H9 (cell line): ENCODE measurements around the gene RNF128. TPM values are rescaled to one million over a fixed set of nuclear protein-coding genes. Genes with fewer than 3 reads are reported as not detected.

ENCODE experiments used
- DNase-seq: peaks from one replicate; pipeline ENCODE4 v3.0.0-alpha.2; 2017
- H2AFZ ChIP-seq: one replicate; pipeline ENCODE4 v1.6.1; 2013; ENCODE audit warnings: mild to moderate bottlenecking, low read length, control low read depth, moderate library complexity
- H2AK5ac ChIP-seq: 2 replicates; pipeline ENCODE4 v1.6.1; 2013; ENCODE audit warnings: low read length, control low read depth, mixed read lengths; ENCODE audit not compliant: insufficient read length
- H2BK120ac ChIP-seq: one replicate; pipeline ENCODE4 v1.6.1; 2013; ENCODE audit warnings: low read depth, mild to moderate bottlenecking, low read length, control low read depth, inconsistent platforms; ENCODE audit not compliant: poor library complexity, severe bottlenecking
- H2BK12ac ChIP-seq: 2 replicates; pipeline ENCODE4 v1.6.1; 2013; ENCODE audit warnings: low read length, control low read depth, mixed read lengths, low read depth; ENCODE audit not compliant: insufficient read length
- H2BK15ac ChIP-seq: 2 replicates; pipeline ENCODE4 v1.6.1; 2013; ENCODE audit warnings: low read depth, low read length, control low read depth
- H2BK20ac ChIP-seq: one replicate; pipeline ENCODE4 v1.6.1; 2013; ENCODE audit warnings: low read depth, mild to moderate bottlenecking, low read length, control low read depth, inconsistent platforms; ENCODE audit not compliant: poor library complexity, severe bottlenecking
- H2BK5ac ChIP-seq: 2 replicates; pipeline ENCODE4 v1.6.1; 2013; ENCODE audit warnings: low read length, control low read depth, mixed read lengths; ENCODE audit not compliant: insufficient read length
- H3K14ac ChIP-seq: 2 replicates; pipeline ENCODE4 v1.6.1; 2013; ENCODE audit warnings: low read length, control low read depth; ENCODE audit not compliant: insufficient read depth
- H3K18ac ChIP-seq: 2 replicates; pipeline ENCODE4 v1.6.1; 2013; ENCODE audit warnings: low read depth, mild to moderate bottlenecking, mixed read lengths, low read length, control low read depth; ENCODE audit not compliant: insufficient read length
- H3K23ac ChIP-seq: 2 replicates; pipeline ENCODE4 v1.6.1; 2013; ENCODE audit warnings: low read length, control low read depth, mixed read lengths, low read depth; ENCODE audit not compliant: insufficient read length
- H3K23me2 ChIP-seq: 2 replicates; pipeline ENCODE4 v1.6.1; 2013; ENCODE audit warnings: low read depth, mild to moderate bottlenecking, mixed read lengths, low read length, control low read depth; ENCODE audit not compliant: insufficient read length, poor library complexity, severe bottlenecking
- H3K27ac ChIP-seq: 2 replicates; pipeline ENCODE4 v1.5.1; 2013; ENCODE audit warnings: low read length, control low read depth, mixed read lengths, low read depth; ENCODE audit not compliant: insufficient read length
- H3K27me3 ChIP-seq: 2 replicates; pipeline ENCODE4 v1.6.1; 2013; ENCODE audit warnings: low read length, control low read depth, inconsistent platforms; ENCODE audit not compliant: insufficient read depth
- H3K4ac ChIP-seq: 2 replicates; pipeline ENCODE4 v1.6.1; 2013; ENCODE audit warnings: low read depth, mild to moderate bottlenecking, control low read depth, inconsistent platforms, low read length, moderate library complexity
- H3K4me1 ChIP-seq: 2 replicates; pipeline ENCODE4 v1.6.1; 2013; ENCODE audit warnings: low read length, control low read depth, inconsistent platforms; ENCODE audit not compliant: insufficient read depth
- H3K4me2 ChIP-seq: 2 replicates; pipeline ENCODE4 v1.6.1; 2013; ENCODE audit warnings: low read length, control low read depth, mixed read lengths; ENCODE audit not compliant: insufficient read length, insufficient read depth
- H3K56ac ChIP-seq: 2 replicates; pipeline ENCODE4 v1.6.1; 2013; ENCODE audit warnings: low read depth, mild to moderate bottlenecking, mixed read lengths, low read length, control low read depth; ENCODE audit not compliant: insufficient read length
- H3K79me1 ChIP-seq: 2 replicates; pipeline ENCODE4 v1.6.1; 2013; ENCODE audit warnings: low read depth, mild to moderate bottlenecking, moderate library complexity, low read length, control low read depth, inconsistent platforms; ENCODE audit not compliant: insufficient read depth, poor library complexity, severe bottlenecking
- H3K79me2 ChIP-seq: 2 replicates; pipeline ENCODE4 v1.6.1; 2013; ENCODE audit warnings: low read length, control low read depth, inconsistent platforms; ENCODE audit not compliant: insufficient read depth
- H3K9ac ChIP-seq: 2 replicates; pipeline ENCODE4 v1.6.1; 2013; ENCODE audit warnings: low read length, control low read depth, mixed read lengths; ENCODE audit not compliant: insufficient read length; ENCODE audit errors: extremely low read depth
- H3K9me3 ChIP-seq: one replicate; pipeline ENCODE4 v1.6.1; 2013; ENCODE audit warnings: low read depth, low read length, inconsistent platforms; ENCODE audit not compliant: control insufficient read depth
- H3T11ph ChIP-seq: one replicate; pipeline ENCODE4 v1.6.1; 2013; ENCODE audit warnings: mild to moderate bottlenecking, low read length, control low read depth, inconsistent platforms
- H4K20me1 ChIP-seq: one replicate; pipeline ENCODE4 v1.6.1; 2013; ENCODE audit not compliant: control insufficient read depth, insufficient read length, insufficient read depth
- H4K5ac ChIP-seq: 2 replicates; pipeline ENCODE4 v1.6.1; 2013; ENCODE audit warnings: low read depth, mild to moderate bottlenecking, mixed read lengths, low read length, control low read depth; ENCODE audit not compliant: insufficient read length
- H4K8ac ChIP-seq: replicated peaks from 2 replicates; pipeline ENCODE4 v1.6.1; 2013; ENCODE audit warnings: low read length, control low read depth, mixed read lengths, low read depth; ENCODE audit not compliant: insufficient read length
- H4K91ac ChIP-seq: 2 replicates; pipeline ENCODE4 v1.6.1; 2013; ENCODE audit warnings: low read depth, mild to moderate bottlenecking, moderate library complexity, mixed read lengths, low read length, control low read depth; ENCODE audit not compliant: insufficient read length
- H3K27ac Mint-ChIP-seq, 3 experiments: 2 replicates in 2 of 3; 3 replicates in 1 of 3; pipeline ENCODE4 v1.8.0; 2020 to 2021; ENCODE audit warnings: mixed read lengths in 3 of 3, mild to moderate bottlenecking in 1 of 3, moderate library complexity in 1 of 3
- H3K27me3 Mint-ChIP-seq: 2 replicates; pipeline ENCODE4 v1.8.0; 2021; ENCODE audit warnings: low read depth, mild to moderate bottlenecking, moderate library complexity, mixed read lengths
- H3K36me3 Mint-ChIP-seq, 3 experiments: 2 replicates in 2 of 3; 3 replicates in 1 of 3; pipeline ENCODE4 v1.8.0; 2020 to 2021; ENCODE audit warnings: low read depth in 3 of 3, mixed read lengths in 3 of 3; ENCODE audit not compliant: insufficient read depth in 1 of 3
- H3K4me1 Mint-ChIP-seq, 2 experiments: 2 replicates each; pipeline ENCODE4 v1.8.0; 2020; ENCODE audit warnings: mixed read lengths in 2 of 2
- H3K4me3 Mint-ChIP-seq, 2 experiments: 2 replicates in 1 of 2; 3 replicates in 1 of 2; pipeline ENCODE4 v1.8.0; 2020 to 2021; ENCODE audit warnings: mild to moderate bottlenecking in 2 of 2, mixed read lengths in 2 of 2, moderate library complexity in 1 of 2
- H3K9me3 Mint-ChIP-seq, 2 experiments: 2 replicates in 1 of 2; 3 replicates in 1 of 2; pipeline ENCODE4 v1.8.0; 2020; ENCODE audit warnings: mild to moderate bottlenecking in 2 of 2, mixed read lengths in 2 of 2, moderate library complexity in 1 of 2
- WGBS: extraction: QIAGEN DNeasy Blood & Tissue Kit; methylation state at CpG from one replicate; pipeline ENCODE4 v1.1.7; 2013; ENCODE audit warnings: missing lambda C conversion rate, low lambda C conversion rate, mixed read lengths; ENCODE audit not compliant: insufficient read length; ENCODE audit errors: extremely low coverage; 5-methylcytosine and 5-hydroxymethylcytosine counted together
- total RNA-seq: library from RNA; stranded (reverse); gene quantifications from 2 replicates; pipeline ENCODE4 v1.2.1, GENCODE V29; 2021
- TF ChIP-seq, protein P1 (sequence below): fragments of 200-600 bp; sonication (generic); conservative IDR thresholded peaks from 3 replicates; pipeline ENCODE4 v1.8.0; 2021; ENCODE audit warnings: antibody characterized with exemption, mild to moderate bottlenecking

RNF128 gene
- total RNA-seq, 1 experiment from 2014 or later: 0.13 TPM

DNA sequence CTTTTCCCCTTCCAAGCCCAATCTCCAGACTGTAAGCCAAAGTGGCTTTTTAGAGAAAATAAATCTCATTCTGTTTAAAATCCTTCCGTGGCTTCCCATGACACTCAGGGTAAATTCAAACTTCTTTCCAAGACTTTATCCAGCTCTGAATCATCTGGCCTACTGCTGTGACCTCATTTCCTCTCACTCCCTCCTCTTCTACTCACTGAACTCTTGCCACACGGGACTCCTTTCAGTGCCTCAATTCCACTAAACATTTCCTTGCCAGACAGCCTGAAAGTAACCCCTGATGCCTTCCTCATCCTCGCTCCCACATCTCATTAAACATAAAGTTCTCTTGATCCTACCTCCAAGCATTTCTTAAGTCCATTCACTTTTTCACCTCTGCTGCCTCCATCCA, 27.8 kb upstream of the RNF128 start:
- H3K27me3 ChIP-seq: no peaks in the 10 kb centered on the region
- TF ChIP-seq, protein P1, sequence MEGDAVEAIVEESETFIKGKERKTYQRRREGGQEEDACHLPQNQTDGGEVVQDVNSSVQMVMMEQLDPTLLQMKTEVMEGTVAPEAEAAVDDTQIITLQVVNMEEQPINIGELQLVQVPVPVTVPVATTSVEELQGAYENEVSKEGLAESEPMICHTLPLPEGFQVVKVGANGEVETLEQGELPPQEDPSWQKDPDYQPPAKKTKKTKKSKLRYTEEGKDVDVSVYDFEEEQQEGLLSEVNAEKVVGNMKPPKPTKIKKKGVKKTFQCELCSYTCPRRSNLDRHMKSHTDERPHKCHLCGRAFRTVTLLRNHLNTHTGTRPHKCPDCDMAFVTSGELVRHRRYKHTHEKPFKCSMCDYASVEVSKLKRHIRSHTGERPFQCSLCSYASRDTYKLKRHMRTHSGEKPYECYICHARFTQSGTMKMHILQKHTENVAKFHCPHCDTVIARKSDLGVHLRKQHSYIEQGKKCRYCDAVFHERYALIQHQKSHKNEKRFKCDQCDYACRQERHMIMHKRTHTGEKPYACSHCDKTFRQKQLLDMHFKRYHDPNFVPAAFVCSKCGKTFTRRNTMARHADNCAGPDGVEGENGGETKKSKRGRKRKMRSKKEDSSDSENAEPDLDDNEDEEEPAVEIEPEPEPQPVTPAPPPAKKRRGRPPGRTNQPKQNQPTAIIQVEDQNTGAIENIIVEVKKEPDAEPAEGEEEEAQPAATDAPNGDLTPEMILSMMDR: no peak
- H3K56ac ChIP-seq: no peak overlapping the region
- H3K36me3 Mint-ChIP-seq: no peaks in the 10 kb centered on the region
- H3K27me3 Mint-ChIP-seq: no peaks in the 10 kb centered on the region; the same call in none of the 2 replicates
- H2AFZ ChIP-seq: no peak overlapping the region
- no peak overlapping the region for H4K91ac ChIP-seq
- no peak overlapping the region for H3K4me2 ChIP-seq
- no peaks in the 10 kb centered on the region for H3K79me2 ChIP-seq
- DNase-seq: no peak
- H3K79me1 ChIP-seq: no peaks in the 10 kb centered on the region
- no peak overlapping the region for H3K4me3 Mint-ChIP-seq
- H3K27ac Mint-ChIP-seq: no peak overlapping the region; a peak in 1 of 7 replicates
- no peaks in the 10 kb centered on the region for H3K23me2 ChIP-seq
- H2AK5ac ChIP-seq: no peak overlapping the region
- H4K20me1 ChIP-seq: no peaks in the 10 kb centered on the region
- H3K4ac ChIP-seq: no peak overlapping the region
- no peak overlapping the region for H2BK15ac ChIP-seq
- H2BK20ac ChIP-seq: no peak overlapping the region
- no peaks in the 10 kb centered on the region for H3K4me1 ChIP-seq
- peaks cover 0 to 53% of the 10 kb centered on the region in 2 experiments; a peak in 2 of 5 replicates for H3K9me3 Mint-ChIP-seq
- H2BK120ac ChIP-seq: no peak overlapping the region
- H2BK5ac ChIP-seq: no peak overlapping the region
- no peaks in the 10 kb centered on the region for H3K9me3 ChIP-seq
- H4K5ac ChIP-seq: no peak overlapping the region
- no peak overlapping the region for H3K18ac ChIP-seq
- H4K8ac ChIP-seq: no peak overlapping the region
- no CpG with 5 or more reads among the region's 3 CpGs for WGBS
- H3K9ac ChIP-seq: no peak overlapping the region
- no peak overlapping the region for H3K14ac ChIP-seq
- no peak overlapping the region for H3K23ac ChIP-seq
- H3T11ph ChIP-seq: no peak overlapping the region
- H3K27ac ChIP-seq: no peak overlapping the region
- no peaks in the 10 kb centered on the region for H3K4me1 Mint-ChIP-seq
- H2BK12ac ChIP-seq: no peak overlapping the region
